ENCODE data around the gene HTR3C.

Gene HTR3C

DNA sequence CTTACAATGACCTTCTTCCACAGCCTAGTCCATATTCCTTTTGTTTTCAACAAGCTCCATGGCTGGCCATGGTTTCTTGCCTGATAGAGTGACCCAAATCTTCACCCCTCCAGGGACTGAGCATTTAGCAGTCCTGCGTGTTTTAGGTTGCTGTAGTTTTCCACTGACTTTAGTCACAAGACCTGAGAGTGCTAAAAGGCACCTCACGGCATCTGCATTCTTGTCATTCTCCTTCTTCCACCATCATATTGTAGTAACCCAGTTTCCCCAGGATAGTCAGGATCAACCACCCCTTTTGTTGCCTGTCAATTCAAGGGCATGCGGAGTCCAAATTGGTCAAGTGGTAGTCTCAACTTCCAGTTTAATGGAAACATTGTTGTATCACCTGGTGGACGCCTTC is 20.8 kb downstream of the HTR3C start:
- no peak for ATAC-seq
- no peak for TF ChIP-seq PPARA (CRISPR knock-in tag; IDR thresholded peaks at IDR 0.05; ENCODE audit: borderline replicate concordance)
- TF ChIP-seq, protein P1, sequence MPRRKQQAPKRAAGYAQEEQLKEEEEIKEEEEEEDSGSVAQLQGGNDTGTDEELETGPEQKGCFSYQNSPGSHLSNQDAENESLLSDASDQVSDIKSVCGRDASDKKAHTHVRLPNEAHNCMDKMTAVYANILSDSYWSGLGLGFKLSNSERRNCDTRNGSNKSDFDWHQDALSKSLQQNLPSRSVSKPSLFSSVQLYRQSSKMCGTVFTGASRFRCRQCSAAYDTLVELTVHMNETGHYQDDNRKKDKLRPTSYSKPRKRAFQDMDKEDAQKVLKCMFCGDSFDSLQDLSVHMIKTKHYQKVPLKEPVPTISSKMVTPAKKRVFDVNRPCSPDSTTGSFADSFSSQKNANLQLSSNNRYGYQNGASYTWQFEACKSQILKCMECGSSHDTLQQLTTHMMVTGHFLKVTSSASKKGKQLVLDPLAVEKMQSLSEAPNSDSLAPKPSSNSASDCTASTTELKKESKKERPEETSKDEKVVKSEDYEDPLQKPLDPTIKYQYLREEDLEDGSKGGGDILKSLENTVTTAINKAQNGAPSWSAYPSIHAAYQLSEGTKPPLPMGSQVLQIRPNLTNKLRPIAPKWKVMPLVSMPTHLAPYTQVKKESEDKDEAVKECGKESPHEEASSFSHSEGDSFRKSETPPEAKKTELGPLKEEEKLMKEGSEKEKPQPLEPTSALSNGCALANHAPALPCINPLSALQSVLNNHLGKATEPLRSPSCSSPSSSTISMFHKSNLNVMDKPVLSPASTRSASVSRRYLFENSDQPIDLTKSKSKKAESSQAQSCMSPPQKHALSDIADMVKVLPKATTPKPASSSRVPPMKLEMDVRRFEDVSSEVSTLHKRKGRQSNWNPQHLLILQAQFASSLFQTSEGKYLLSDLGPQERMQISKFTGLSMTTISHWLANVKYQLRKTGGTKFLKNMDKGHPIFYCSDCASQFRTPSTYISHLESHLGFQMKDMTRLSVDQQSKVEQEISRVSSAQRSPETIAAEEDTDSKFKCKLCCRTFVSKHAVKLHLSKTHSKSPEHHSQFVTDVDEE (CRISPR knock-in tag; IDR thresholded peaks at IDR 0.05): no peak
- TF ChIP-seq, protein P2, sequence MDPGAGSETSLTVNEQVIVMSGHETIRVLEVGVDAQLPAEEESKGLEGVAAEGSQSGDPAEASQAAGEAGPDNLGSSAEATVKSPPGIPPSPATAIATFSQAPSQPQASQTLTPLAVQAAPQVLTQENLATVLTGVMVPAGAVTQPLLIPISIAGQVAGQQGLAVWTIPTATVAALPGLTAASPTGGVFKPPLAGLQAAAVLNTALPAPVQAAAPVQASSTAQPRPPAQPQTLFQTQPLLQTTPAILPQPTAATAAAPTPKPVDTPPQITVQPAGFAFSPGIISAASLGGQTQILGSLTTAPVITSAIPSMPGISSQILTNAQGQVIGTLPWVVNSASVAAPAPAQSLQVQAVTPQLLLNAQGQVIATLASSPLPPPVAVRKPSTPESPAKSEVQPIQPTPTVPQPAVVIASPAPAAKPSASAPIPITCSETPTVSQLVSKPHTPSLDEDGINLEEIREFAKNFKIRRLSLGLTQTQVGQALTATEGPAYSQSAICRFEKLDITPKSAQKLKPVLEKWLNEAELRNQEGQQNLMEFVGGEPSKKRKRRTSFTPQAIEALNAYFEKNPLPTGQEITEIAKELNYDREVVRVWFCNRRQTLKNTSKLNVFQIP (CRISPR knock-in tag; IDR thresholded peaks at IDR 0.05; ENCODE audit: borderline replicate concordance, low read depth): no peak
- TF ChIP-seq TOX (CRISPR knock-in tag; IDR thresholded peaks at IDR 0.05; ENCODE audit: borderline replicate concordance): no peak
- TF ChIP-seq ESRRG (CRISPR knock-in tag; IDR thresholded peaks at IDR 0.05): no peak
- TF ChIP-seq ZNF70 (CRISPR knock-in tag; IDR thresholded peaks at IDR 0.05): no peak
- no peak for TF ChIP-seq ARNTL (CRISPR knock-in tag; IDR thresholded peaks at IDR 0.05; ENCODE audit: borderline replicate concordance, low read depth)

DNA sequence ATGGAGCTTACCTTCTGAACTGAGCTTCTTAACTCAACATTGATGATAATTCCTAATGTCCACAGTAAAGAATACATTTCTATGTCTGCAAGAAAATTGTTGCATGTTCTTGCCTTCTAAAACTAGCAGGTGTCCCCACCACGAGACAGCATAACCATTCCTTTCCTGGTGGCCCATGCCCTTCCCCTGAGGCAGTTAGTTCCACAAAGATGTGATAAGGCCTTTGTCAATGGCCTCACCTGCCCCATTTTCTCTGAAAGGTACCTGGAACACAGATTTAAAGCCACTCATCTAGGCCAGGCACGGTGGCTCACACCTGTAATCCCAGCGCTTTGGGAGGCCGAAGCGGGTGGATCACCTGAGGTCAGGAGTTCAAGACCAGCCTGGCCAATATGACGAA is 23.1 kb downstream of the HTR3C start:
- ATAC-seq: no peak

DNA sequence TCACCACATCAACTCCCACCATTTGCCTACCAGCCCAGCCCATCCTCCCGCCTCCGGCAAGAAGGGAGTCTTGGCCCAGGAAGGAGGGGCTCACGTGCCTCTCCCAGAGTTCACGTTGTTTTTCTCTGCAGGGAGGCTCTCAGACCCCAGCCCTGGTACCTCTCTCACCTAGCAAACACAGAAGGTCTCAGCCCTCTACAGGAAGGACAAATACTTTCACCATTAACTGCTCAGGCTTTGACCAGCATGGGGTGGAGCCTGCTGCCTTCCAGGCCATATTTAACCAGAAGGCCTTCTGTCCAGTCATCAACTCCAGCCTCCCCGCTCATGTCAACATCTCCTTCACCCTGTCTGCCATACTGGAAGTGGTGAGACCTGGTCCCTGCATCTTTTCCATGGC is 25.0 kb downstream of the HTR3C start:
- no peak for ATAC-seq
- TF ChIP-seq ISL1 (CRISPR knock-in tag; IDR thresholded peaks at IDR 0.05): no peak
- TF ChIP-seq PPARA (CRISPR knock-in tag; IDR thresholded peaks at IDR 0.05; ENCODE audit: borderline replicate concordance): no peak
- TF ChIP-seq ZNF565 (CRISPR knock-in tag; conservative IDR thresholded peaks at IDR 0.05; ENCODE audit: low read depth): no peak
- TF ChIP-seq ZNF8 (CRISPR knock-in tag; IDR thresholded peaks at IDR 0.05): no peak
- no peak for TF ChIP-seq ZNF70 (CRISPR knock-in tag; IDR thresholded peaks at IDR 0.05)
- TF ChIP-seq ARNTL (CRISPR knock-in tag; IDR thresholded peaks at IDR 0.05; ENCODE audit: borderline replicate concordance, low read depth): no peak
- TF ChIP-seq OSR1 (CRISPR knock-in tag; IDR thresholded peaks at IDR 0.05): no peak
- TF ChIP-seq ZFP3 (CRISPR knock-in tag; IDR thresholded peaks at IDR 0.05): no peak
- TF ChIP-seq ZC3H10 (CRISPR knock-in tag; IDR thresholded peaks at IDR 0.05): no peak
- no peak for TF ChIP-seq SNAI2 (CRISPR knock-in tag; IDR thresholded peaks at IDR 0.05)
- TF ChIP-seq, protein P3, sequence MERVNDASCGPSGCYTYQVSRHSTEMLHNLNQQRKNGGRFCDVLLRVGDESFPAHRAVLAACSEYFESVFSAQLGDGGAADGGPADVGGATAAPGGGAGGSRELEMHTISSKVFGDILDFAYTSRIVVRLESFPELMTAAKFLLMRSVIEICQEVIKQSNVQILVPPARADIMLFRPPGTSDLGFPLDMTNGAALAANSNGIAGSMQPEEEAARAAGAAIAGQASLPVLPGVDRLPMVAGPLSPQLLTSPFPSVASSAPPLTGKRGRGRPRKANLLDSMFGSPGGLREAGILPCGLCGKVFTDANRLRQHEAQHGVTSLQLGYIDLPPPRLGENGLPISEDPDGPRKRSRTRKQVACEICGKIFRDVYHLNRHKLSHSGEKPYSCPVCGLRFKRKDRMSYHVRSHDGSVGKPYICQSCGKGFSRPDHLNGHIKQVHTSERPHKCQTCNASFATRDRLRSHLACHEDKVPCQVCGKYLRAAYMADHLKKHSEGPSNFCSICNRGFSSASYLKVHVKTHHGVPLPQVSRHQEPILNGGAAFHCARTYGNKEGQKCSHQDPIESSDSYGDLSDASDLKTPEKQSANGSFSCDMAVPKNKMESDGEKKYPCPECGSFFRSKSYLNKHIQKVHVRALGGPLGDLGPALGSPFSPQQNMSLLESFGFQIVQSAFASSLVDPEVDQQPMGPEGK (CRISPR knock-in tag; IDR thresholded peaks at IDR 0.05; ENCODE audit: borderline replicate concordance): no peak
- TF ChIP-seq, protein P4, sequence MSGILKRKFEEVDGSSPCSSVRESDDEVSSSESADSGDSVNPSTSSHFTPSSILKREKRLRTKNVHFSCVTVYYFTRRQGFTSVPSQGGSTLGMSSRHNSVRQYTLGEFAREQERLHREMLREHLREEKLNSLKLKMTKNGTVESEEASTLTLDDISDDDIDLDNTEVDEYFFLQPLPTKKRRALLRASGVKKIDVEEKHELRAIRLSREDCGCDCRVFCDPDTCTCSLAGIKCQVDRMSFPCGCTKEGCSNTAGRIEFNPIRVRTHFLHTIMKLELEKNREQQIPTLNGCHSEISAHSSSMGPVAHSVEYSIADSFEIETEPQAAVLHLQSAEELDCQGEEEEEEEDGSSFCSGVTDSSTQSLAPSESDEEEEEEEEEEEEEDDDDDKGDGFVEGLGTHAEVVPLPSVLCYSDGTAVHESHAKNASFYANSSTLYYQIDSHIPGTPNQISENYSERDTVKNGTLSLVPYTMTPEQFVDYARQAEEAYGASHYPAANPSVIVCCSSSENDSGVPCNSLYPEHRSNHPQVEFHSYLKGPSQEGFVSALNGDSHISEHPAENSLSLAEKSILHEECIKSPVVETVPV (CRISPR knock-in tag; IDR thresholded peaks at IDR 0.05): no peak
- no peak for TF ChIP-seq GLIS3 (CRISPR knock-in tag; IDR thresholded peaks at IDR 0.05)
- TF ChIP-seq, protein P2 (CRISPR knock-in tag; IDR thresholded peaks at IDR 0.05; ENCODE audit: borderline replicate concordance, low read depth): no peak
- TF ChIP-seq TCF4 (CRISPR knock-in tag; IDR thresholded peaks at IDR 0.05; ENCODE audit: borderline replicate concordance): no peak

More for the DNA sequence above, 23.1 kb downstream of the HTR3C start:
- no peak for TF ChIP-seq RARB (CRISPR knock-in tag; IDR thresholded peaks at IDR 0.05)
- TF ChIP-seq, protein P5, sequence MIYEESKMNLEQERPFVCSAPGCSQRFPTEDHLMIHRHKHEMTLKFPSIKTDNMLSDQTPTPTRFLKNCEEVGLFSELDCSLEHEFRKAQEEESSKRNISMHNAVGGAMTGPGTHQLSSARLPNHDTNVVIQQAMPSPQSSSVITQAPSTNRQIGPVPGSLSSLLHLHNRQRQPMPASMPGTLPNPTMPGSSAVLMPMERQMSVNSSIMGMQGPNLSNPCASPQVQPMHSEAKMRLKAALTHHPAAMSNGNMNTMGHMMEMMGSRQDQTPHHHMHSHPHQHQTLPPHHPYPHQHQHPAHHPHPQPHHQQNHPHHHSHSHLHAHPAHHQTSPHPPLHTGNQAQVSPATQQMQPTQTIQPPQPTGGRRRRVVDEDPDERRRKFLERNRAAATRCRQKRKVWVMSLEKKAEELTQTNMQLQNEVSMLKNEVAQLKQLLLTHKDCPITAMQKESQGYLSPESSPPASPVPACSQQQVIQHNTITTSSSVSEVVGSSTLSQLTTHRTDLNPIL (CRISPR knock-in tag; IDR thresholded peaks at IDR 0.05; ENCODE audit: low read depth): no peak
- no peak for TF ChIP-seq TCF4 (CRISPR knock-in tag; IDR thresholded peaks at IDR 0.05; ENCODE audit: borderline replicate concordance)
- TF ChIP-seq ZNF565 (CRISPR knock-in tag; conservative IDR thresholded peaks at IDR 0.05; ENCODE audit: low read depth): no peak
- no peak for TF ChIP-seq SNAI2 (CRISPR knock-in tag; IDR thresholded peaks at IDR 0.05)
- TF ChIP-seq ZFP3 (CRISPR knock-in tag; IDR thresholded peaks at IDR 0.05): no peak
- TF ChIP-seq, protein P1 (CRISPR knock-in tag; IDR thresholded peaks at IDR 0.05): no peak
- no peak for TF ChIP-seq ISL1 (CRISPR knock-in tag; IDR thresholded peaks at IDR 0.05)
- no peak for TF ChIP-seq PPARA (CRISPR knock-in tag; IDR thresholded peaks at IDR 0.05; ENCODE audit: borderline replicate concordance)
- TF ChIP-seq ESRRG (CRISPR knock-in tag; IDR thresholded peaks at IDR 0.05): no peak
